KOPT-K1 (cell line): Measurements from ENCODE around the gene OGA.
A peak's percentile ranks its signal among the peaks of the same experiment; 100 is the strongest.

Source experiments
- H3K27ac ChIP-seq: fragments of 200-600 bp; sonication (generic); 2 replicates; pipeline ENCODE4 v1.5.1; 2016; ENCODE audit warnings: antibody characterized with exemption, mild to moderate bottlenecking, low read depth, low read length; ENCODE audit not compliant: poor library complexity, severe bottlenecking
- H3K36me3 ChIP-seq: fragments of 200-600 bp; sonication (generic); 2 replicates; pipeline ENCODE4 v1.5.1; 2017; ENCODE audit warnings: antibody characterized with exemption, mild to moderate bottlenecking, low read length, moderate library complexity; ENCODE audit not compliant: insufficient read depth
- H3K9me3 ChIP-seq: fragments of 200-600 bp; sonication (generic); 2 replicates; pipeline ENCODE4 v1.5.1; 2017; ENCODE audit warnings: antibody characterized with exemption, low read length, mild to moderate bottlenecking; ENCODE audit not compliant: insufficient read depth, poor library complexity, severe bottlenecking

Gene OGA

GRCh38 chr10:101828766-101829551 is 10.7 kb upstream of the OGA start:
- H3K36me3 ChIP-seq, result no peaks in the 10 kb centered on the region
- H3K27ac ChIP-seq, result no peak overlapping the region
- H3K9me3 ChIP-seq, result no peaks in the 10 kb centered on the region

DNA sequence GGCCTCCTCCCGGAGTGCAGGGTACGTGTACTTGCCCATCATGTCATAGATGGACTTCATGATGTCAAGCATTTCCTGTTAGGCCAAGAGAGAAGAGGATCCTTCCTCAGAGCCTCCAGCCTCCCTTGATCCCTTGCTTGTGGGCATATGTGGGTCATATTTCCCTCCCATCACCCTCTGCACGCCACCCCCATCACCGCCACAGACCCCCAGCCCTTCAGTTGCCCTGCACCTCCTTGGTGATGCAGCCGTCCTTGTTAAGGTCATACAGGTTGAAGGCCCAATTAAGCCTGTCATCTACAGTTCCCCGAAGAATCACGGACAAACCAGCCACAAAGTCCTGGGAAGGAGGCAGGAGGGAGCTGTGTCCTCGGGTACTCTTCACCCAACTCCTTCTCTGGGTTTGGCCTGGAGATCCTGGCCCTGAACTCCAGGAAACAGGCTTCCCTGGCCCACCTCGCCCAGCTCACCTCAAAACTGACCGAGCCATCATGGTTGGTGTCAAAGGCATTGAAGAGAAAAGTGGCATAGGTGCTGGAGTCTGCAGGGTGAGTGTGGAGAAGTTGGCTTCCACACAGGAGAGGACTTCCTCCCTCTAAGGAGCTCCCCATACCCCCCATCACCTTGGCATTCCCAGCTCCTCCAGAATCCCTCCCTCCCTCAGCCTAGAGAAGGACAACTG is 9.8 kb upstream of the OGA start:
- Histone ChIP-seq H3K9me3 (no peaks in the 10 kb centered on the region), H3K27ac (no peak overlapping the region), H3K36me3 (no peaks in the 10 kb centered on the region)

- Histone ChIP-seq H3K36me3 (no peaks in the 10 kb centered on the region), H3K27ac (no peak overlapping the region), H3K9me3 (no peaks in the 10 kb centered on the region)
Measured at GRCh38 chr10:101826852-101827434, 8.7 kb upstream of the OGA start.

- Histone ChIP-seq H3K27ac (no peak overlapping the region), H3K9me3 (no peaks in the 10 kb centered on the region), H3K36me3 (no peaks in the 10 kb centered on the region)
Measured at GRCh38 chr10:101824736-101825135, 6.5 kb upstream of the OGA start.

GRCh38 chr10:101818872-101819633 is 809 bp upstream of the OGA start:
- Histone ChIP-seq H3K36me3 (0 out of 2 replicates have a peak, but pooled peaks cover 5% of the 10 kb centered on the region), H3K27ac (peak overlapping the region; percentile 81), H3K9me3 (no peaks in the 10 kb centered on the region)

GRCh38 chr10:101817337-101818118 is 716 bp downstream of the OGA start:
- H3K36me3 ChIP-seq, result peaks cover 15% of the 10 kb centered on the region
- H3K27ac ChIP-seq, result peak overlapping the region; percentile 81
- H3K9me3 ChIP-seq, result no peaks in the 10 kb centered on the region

DNA sequence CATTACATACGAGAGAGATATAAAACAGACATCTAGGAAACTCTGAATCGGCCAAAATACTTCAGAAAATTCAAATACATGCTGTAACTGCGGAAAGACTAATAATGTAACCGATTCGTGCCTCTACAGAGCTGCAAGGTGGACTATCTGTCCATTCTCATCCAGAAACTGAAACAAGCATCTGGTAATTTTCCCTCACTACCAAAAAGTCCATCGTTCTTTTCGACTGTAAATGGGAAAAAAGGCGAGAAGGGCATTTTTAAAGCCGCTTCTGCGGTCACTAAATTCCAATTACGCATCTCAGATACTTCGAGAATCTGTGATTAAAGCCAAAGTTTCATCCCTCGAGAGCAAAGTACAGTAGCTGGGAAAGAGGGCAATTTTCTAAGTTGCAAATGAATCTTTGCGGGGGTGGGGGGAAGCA is 1.3 kb downstream of the OGA start:
- H3K9me3 ChIP-seq, result no peaks in the 10 kb centered on the region
- H3K27ac ChIP-seq, result peak overlapping the region; percentile 81

GRCh38 chr10:101816376-101816775 is 1.9 kb downstream of the OGA start:
- peak overlapping the region; percentile 81 for H3K27ac ChIP-seq
- H3K9me3 ChIP-seq, result no peaks in the 10 kb centered on the region
- H3K36me3 ChIP-seq, result peaks cover 27% of the 10 kb centered on the region

More for the DNA sequence above, 1.3 kb downstream of the OGA start:
- peaks cover 22% of the 10 kb centered on the region for H3K36me3 ChIP-seq

DNA sequence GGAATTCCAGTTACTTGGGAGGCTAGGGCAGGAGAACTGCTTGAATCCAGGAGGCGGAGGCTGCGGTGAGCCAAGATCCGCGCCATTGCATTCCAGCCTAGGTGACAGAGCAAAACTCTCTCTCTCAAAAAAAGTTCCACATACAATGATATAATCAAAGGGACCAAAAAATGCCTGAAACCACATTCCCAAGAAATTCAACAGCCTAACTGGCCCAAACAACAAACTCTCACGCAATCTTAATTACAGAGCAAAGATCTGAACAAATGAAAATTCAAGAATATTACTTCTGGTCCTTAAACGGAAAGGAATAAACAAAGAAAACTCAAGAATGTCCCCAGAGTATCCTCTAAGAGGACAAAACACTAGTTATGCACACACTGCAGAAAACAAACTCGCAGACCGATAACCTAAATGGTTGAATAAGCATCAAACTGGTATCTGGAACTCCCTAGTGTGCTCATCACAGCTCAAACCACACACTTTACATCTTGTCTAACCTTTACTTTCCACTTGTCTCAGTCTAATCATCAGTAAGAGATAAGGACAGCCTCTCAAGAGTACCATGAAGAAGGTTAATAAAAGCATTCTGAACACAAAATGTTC is 3.7 kb downstream of the OGA start:
- no peaks in the 10 kb centered on the region for H3K9me3 ChIP-seq
- no peak overlapping the region for H3K27ac ChIP-seq
- H3K36me3 ChIP-seq, result peaks cover 45% of the 10 kb centered on the region

GRCh38 chr10:101812606-101813005 is 5.6 kb downstream of the OGA start:
- H3K27ac ChIP-seq, result no peak overlapping the region
- peaks cover 65% of the 10 kb centered on the region for H3K36me3 ChIP-seq
- H3K9me3 ChIP-seq, result no peaks in the 10 kb centered on the region

DNA sequence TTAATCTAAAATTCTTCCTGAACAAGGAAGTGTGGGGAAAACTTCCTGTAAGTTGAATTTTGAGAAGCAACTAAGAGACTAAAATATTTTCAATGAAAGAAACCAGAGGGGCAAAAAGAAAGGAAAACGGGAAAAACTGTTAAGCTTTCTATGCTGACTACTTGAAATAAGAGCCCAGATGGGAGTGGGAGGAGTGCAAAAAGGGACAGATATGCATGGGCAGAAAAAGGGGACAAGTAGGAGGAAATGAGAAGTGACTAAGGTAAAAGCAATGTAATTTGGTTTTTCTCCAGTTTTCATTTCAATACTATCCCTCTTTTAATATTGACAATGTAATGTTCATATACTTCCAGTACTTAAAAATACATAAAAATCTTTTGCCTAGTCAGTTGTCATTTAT is 11.1 kb downstream of the OGA start:
- H3K27ac ChIP-seq, result no peak overlapping the region
- no peaks in the 10 kb centered on the region for H3K9me3 ChIP-seq
- H3K36me3 ChIP-seq, result peaks cover 100% of the 10 kb centered on the region

GRCh38 chr10:101803511-101803910 is 14.7 kb downstream of the OGA start:
- peaks cover 100% of the 10 kb centered on the region for H3K36me3 ChIP-seq
- no peak overlapping the region for H3K27ac ChIP-seq
- H3K9me3 ChIP-seq, result no peaks in the 10 kb centered on the region

DNA sequence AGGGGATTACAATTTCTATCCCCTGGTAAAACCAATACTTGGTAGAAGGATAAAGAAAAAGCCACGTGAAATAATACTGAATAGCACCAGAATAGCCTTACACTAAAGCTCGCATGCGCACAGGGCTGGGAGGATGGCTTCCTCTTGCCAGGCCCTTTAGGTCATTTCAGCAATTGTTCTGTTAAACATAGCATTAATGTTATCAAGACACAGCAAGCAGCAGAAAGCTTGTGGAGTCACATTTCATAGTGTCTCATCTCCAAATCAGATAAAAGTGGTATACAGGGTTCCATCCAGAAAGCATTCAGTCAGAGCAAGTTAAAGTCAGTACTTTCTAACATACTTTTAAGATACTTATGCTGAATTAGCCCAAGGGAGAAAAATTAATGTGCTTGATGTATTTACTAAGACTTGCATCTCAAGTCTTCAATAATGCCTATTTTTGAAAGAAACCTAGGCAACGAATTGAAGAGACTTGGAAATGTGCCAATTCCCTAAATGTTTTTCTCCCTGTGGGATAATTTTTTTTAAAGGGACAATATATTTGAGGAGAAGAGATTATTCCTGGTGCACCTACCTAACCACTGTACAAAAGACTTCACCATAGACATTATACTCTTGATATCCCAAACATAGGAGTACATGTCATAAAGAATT is 20.7 kb downstream of the OGA start:
- Histone ChIP-seq H3K9me3 (no peaks in the 10 kb centered on the region), H3K36me3 (peaks cover 99% of the 10 kb centered on the region), H3K27ac (no peak overlapping the region)

- Histone ChIP-seq H3K9me3 (no peaks in the 10 kb centered on the region), H3K27ac (no peak overlapping the region), H3K36me3 (peaks cover 98% of the 10 kb centered on the region)
Measured at GRCh38 chr10:101793526-101793925, 24.7 kb downstream of the OGA start.
